Panc1 (cell line): ENCODE measurements around the gene TMEM95. TPM values are rescaled to one million over a fixed set of nuclear protein-coding genes. Genes with fewer than 3 reads are reported as not detected.

Experiments used
- total RNA-seq: library from RNA; stranded (reverse); gene quantifications from one replicate; pipeline ENCODE4 v1.2.1, GENCODE V29; 2021; ENCODE audit not compliant: unreplicated experiment

The TMEM95 gene
- total RNA-seq, 1 experiment from 2014 or later = not detected

Other genes with a start within 250 kb of the TMEM95 start
- 0.21 TPM for gene ASGR2, start 240.3 kb upstream of the TMEM95 start, total RNA-seq
- gene ASGR1, start 175.8 kb upstream of the TMEM95 start, total RNA-seq = 1.3 TPM
- gene DLG4, start 135.3 kb upstream of the TMEM95 start, total RNA-seq = 32.4 TPM
- 305 TPM for gene ACADVL, start 135.2 kb upstream of the TMEM95 start, total RNA-seq
- gene DVL2, start 120.6 kb upstream of the TMEM95 start, total RNA-seq = 84.2 TPM
- 69.3 TPM for gene PHF23, start 115.7 kb upstream of the TMEM95 start, total RNA-seq
- gene GABARAP, start 112.7 kb upstream of the TMEM95 start, total RNA-seq = 289 TPM
- 132 TPM for gene CTDNEP1, start 103.4 kb upstream of the TMEM95 start, total RNA-seq
- gene ELP5, start 102.9 kb upstream of the TMEM95 start, total RNA-seq = 89.5 TPM
- 43.1 TPM for gene CLDN7, start 92.7 kb upstream of the TMEM95 start, total RNA-seq
- 0.31 TPM for gene SLC2A4, start 73.4 kb upstream of the TMEM95 start, total RNA-seq
- gene YBX2, start 60.5 kb upstream of the TMEM95 start, total RNA-seq = 54.9 TPM
- 728 TPM for gene EIF5A, start 47.5 kb upstream of the TMEM95 start, total RNA-seq
- 96.6 TPM for gene GPS2, start 39.8 kb upstream of the TMEM95 start, total RNA-seq
- 58.9 TPM for gene NEURL4, start 25.8 kb upstream of the TMEM95 start, total RNA-seq
- 2.7 TPM for gene ACAP1, start 18.6 kb upstream of the TMEM95 start, total RNA-seq
- 11.0 TPM for gene KCTD11, start 3.0 kb upstream of the TMEM95 start, total RNA-seq
- gene TNK1, start 25.9 kb downstream of the TMEM95 start, total RNA-seq = 6.2 TPM
- 32.0 TPM for gene PLSCR3, start 39.4 kb downstream of the TMEM95 start, total RNA-seq
- 35.8 TPM for gene TMEM256, start 48.9 kb downstream of the TMEM95 start, total RNA-seq
- gene NLGN2, start 52.7 kb downstream of the TMEM95 start, total RNA-seq = 33.6 TPM
- gene SPEM1, start 65.2 kb downstream of the TMEM95 start, total RNA-seq = not detected
- not detected for gene SPEM2, start 70.5 kb downstream of the TMEM95 start, total RNA-seq
- gene SPEM3, start 73.7 kb downstream of the TMEM95 start, total RNA-seq = not detected
- gene TMEM102, start 80.3 kb downstream of the TMEM95 start, total RNA-seq = 8.5 TPM
- 4.4 TPM for gene FGF11, start 84.4 kb downstream of the TMEM95 start, total RNA-seq
- gene CHRNB1, start 89.9 kb downstream of the TMEM95 start, total RNA-seq = 14.3 TPM
- gene ZBTB4, start 124.5 kb downstream of the TMEM95 start, total RNA-seq = 24.9 TPM
- not detected for gene SLC35G6, start 126.3 kb downstream of the TMEM95 start, total RNA-seq
- 181 TPM for gene POLR2A, start 129.2 kb downstream of the TMEM95 start, total RNA-seq
- 12.6 TPM for gene TNFSF12, start 193.9 kb downstream of the TMEM95 start, total RNA-seq
- gene TNFSF13, start 203.6 kb downstream of the TMEM95 start, total RNA-seq = 2.3 TPM
- 63.7 TPM for gene SENP3, start 206.8 kb downstream of the TMEM95 start, total RNA-seq
- gene CD68, start 224.5 kb downstream of the TMEM95 start, total RNA-seq = 51.6 TPM
- gene MPDU1, start 228.7 kb downstream of the TMEM95 start, total RNA-seq = 47.1 TPM
- 0.33 TPM for gene SOX15, start 234.9 kb downstream of the TMEM95 start, total RNA-seq